HEK293T (cell line): ENCODE results near the gene RPL5.

ENCODE experiments used
- CTCF ChIA-PET: fragments of 350-600 bp; formaldehyde crosslinking; extraction: SDS; loops from one replicate; lab custom pipeline; 2021; ENCODE audit warnings: antibody characterized with exemption, inconsistent platforms; lab: Yijun Ruan, JAX
- POLR2A ChIA-PET: fragments of 350-600 bp; formaldehyde crosslinking; extraction: SDS; loops from one replicate; lab custom pipeline; 2020; ENCODE audit warnings: antibody characterized with exemption, inconsistent platforms; lab: Yijun Ruan, JAX
- DNase-seq: peaks from one replicate; pipeline ENCODE4 v3.0.0; 2012; ENCODE audit warnings: mixed read lengths; ENCODE audit errors: extremely low spot score
- ARNT ChIP-seq: fragments of 450-650 bp; IDR thresholded peaks from 2 replicates; pipeline ENCODE4 v1.6.1; 2017; ENCODE audit warnings: mild to moderate bottlenecking
- BHLHE40 ChIP-seq: fragments of 450-650 bp; IDR thresholded peaks from 2 replicates; pipeline ENCODE4 v1.6.1; 2016; ENCODE audit warnings: mild to moderate bottlenecking, moderate library complexity, borderline replicate concordance
- CTBP1 ChIP-seq: fragments of 450-650 bp; IDR thresholded peaks from 2 replicates; pipeline ENCODE4 v1.6.1; 2016; ENCODE audit warnings: borderline replicate concordance
- ELF4 ChIP-seq: fragments of 450-650 bp; IDR thresholded peaks from 2 replicates; pipeline ENCODE4 v1.6.1; 2017; ENCODE audit warnings: antibody characterized with exemption
- FOXA1 ChIP-seq: fragments of 450-650 bp; IDR thresholded peaks from 2 replicates; pipeline ENCODE4 v1.6.1; 2016; ENCODE audit warnings: mild to moderate bottlenecking
- FOXK2 ChIP-seq: fragments of 450-650 bp; IDR thresholded peaks from 2 replicates; pipeline ENCODE4 v1.6.1; 2016; ENCODE audit warnings: mild to moderate bottlenecking
- FOXM1 ChIP-seq: fragments of 450-650 bp; IDR thresholded peaks from 2 replicates; pipeline ENCODE4 v1.6.1; 2017; ENCODE audit warnings: mild to moderate bottlenecking, borderline replicate concordance
- HDGF ChIP-seq: fragments of 450-650 bp; IDR thresholded peaks from 2 replicates; pipeline ENCODE4 v1.6.1; 2017; ENCODE audit warnings: antibody characterized with exemption, borderline replicate concordance
- L3MBTL2 ChIP-seq: fragments of 450-650 bp; conservative IDR thresholded peaks from 2 replicates; pipeline ENCODE4 v1.6.1; 2016; ENCODE audit warnings: mild to moderate bottlenecking
- LEF1 ChIP-seq: fragments of 450-650 bp; IDR thresholded peaks from 2 replicates; pipeline ENCODE4 v1.6.1; 2017; ENCODE audit warnings: mild to moderate bottlenecking, borderline replicate concordance
- NFRKB ChIP-seq: fragments of 450-650 bp; IDR thresholded peaks from 2 replicates; pipeline ENCODE4 v1.6.1; 2016; ENCODE audit warnings: mild to moderate bottlenecking, moderate library complexity
- SP1 ChIP-seq: fragments of 450-650 bp; IDR thresholded peaks from 2 replicates; pipeline ENCODE4 v1.6.1; 2017
- SUZ12 ChIP-seq: fragments of 450-650 bp; IDR thresholded peaks from 2 replicates; pipeline ENCODE4 v1.6.1; 2016; ENCODE audit warnings: mild to moderate bottlenecking
- TARDBP ChIP-seq: fragments of 450-650 bp; IDR thresholded peaks from 2 replicates; pipeline ENCODE4 v1.6.1; 2016
- ZNF384 ChIP-seq: fragments of 450-650 bp; IDR thresholded peaks from 2 replicates; pipeline ENCODE4 v1.6.1; 2016
- TF ChIP-seq, protein P1 (sequence below): fragments of 450-650 bp; IDR thresholded peaks from 2 replicates; pipeline ENCODE4 v1.6.1; 2016

RPL5 gene

DNA sequence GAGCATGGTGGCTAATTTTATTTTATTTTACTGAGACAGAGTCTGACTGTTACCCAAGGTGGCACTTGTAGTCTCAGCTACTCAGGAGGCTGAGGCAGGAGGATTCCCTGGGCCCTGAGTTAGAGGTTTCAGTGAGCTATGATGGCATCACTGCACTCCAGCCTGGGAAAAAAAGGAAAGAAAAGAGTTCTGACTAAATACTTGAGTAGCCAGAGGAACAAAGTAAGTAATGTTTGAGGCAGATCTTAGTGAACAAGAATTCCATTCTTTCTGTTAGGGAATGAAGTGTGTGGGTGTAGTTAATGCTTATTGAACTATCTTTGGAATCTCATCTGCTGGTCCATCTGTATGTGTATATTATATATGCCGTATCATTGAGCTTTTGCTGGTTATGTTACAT lies 33.9 kb upstream of the RPL5 start:
- CTCF ChIA-PET, result interaction anchor here (1.3 kb wide), 1 partner anchor 49 kb away, joined by 3 read pairs; no protein-coding TSS in a partner anchor
- POLR2A ChIA-PET, result interaction anchor here (2.0 kb wide), 1 partner anchor 13 kb away, joined by 6 read pairs; the partner anchor contains the start of gene EVI5

DNA sequence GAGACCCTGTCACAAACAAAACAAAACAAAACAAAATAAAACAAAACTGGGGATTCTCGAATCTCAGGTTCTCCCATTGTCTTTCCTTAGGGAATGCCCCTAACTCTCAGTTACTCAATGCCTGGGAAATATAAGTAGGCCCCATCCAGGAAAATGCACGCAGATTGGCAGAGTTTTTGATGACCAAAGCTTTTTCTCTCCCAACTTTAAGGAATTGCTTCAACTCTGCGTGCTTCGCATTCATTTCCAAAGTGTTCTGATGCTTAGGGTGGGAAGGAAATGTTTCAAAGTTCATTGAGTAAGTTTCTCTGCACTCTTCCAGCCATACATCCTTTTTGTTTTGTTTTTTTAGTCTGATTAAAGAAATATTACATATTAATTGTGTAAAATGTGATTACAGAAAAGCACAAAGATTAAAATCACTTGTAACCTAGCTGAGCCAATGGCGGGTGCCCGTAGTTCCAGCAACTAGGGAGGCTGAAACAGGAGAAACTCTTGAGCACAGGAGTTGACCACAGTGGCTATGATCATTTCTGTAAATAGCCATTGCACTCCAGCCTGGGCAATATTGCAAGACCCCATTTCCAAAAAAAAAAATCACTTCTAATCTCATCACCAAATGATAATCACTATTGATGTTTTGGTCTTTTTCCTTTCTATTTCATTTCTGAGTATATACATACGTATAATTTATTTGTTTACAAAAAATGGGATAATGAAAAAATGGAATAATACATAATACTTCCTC lies 28.5 kb upstream of the RPL5 start:
- CTCF ChIA-PET, result no interaction called here
- POLR2A ChIA-PET, result interaction anchor here (1.6 kb wide), 1 partner anchor 18 kb away, joined by 8 read pairs; the partner anchor contains the start of gene EVI5
- TF ChIP-seq CTBP1, result no peak
- TF ChIP-seq, protein P1, sequence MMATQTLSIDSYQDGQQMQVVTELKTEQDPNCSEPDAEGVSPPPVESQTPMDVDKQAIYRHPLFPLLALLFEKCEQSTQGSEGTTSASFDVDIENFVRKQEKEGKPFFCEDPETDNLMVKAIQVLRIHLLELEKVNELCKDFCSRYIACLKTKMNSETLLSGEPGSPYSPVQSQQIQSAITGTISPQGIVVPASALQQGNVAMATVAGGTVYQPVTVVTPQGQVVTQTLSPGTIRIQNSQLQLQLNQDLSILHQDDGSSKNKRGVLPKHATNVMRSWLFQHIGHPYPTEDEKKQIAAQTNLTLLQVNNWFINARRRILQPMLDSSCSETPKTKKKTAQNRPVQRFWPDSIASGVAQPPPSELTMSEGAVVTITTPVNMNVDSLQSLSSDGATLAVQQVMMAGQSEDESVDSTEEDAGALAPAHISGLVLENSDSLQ, result no peak
- no peak for DNase-seq

More for the DNA sequence above, 33.9 kb upstream of the RPL5 start:
- no peak for DNase-seq
- TF ChIP-seq TARDBP, result no peak

DNA sequence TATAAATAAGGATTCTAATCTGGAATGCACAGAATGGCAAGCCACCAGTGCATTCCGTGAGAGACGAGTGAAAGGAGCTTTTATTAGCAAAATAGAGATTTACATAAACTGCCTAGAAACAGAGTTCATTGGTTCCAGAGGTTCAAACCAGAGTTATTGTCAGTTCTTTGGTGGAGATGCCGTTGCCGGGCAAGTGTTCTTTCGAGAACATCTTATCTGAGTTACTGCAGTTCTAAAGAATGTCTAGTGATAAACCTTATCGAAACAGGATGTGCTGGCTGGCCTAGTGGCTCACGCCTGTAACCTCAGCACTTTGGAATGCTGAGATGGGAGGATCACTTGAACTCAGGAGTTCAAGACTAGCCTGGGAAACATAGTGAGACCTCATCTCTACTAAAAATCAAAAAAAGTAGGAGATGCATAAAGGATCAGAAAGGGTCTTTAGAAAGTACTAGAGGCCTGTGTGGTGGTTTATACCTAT lies 27.1 kb upstream of the RPL5 start:
- CTCF ChIA-PET, result interaction anchor here (0.6 kb wide), 1 partner anchor 659 kb away, joined by 3 read pairs; no protein-coding TSS in a partner anchor
- peak; percentile 81 for DNase-seq
- POLR2A ChIA-PET, result interaction anchor here (0.7 to 1.6 kb wide), 5 partner anchors 10 to 915 kb away, joined by 3 to 8 read pairs (median 3); partner anchors contain the start of genes EVI5 and RPL5
- TF ChIP-seq ARNT (no peak), ZNF384 (no peak), LEF1 (no peak), TARDBP (no peak), ELF4 (no peak), L3MBTL2 (no peak), SP1 (no peak), FOXK2 (no peak)

DNA sequence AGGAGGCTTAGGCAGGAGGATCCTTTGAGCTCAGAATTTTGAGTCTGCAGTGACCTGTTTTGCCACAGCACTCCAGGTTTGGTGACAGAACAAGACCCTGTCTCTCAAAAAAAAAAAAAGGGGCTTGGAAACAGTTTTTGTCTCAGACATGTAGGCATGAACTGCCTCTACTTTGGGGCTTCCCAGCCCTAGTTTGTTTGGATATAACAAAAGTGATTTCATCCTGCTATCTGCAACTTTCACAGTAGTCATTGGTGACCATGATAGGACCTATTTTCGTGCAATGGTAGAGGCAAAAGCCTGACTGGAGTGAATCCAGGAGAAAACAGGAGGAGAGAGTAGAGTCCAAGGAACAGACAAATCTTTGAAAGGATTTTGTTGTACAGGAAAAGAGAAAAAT lies 26.6 kb upstream of the RPL5 start:
- POLR2A ChIA-PET, result interaction anchor here (0.7 to 1.6 kb wide), 5 partner anchors 10 to 916 kb away, joined by 3 to 8 read pairs (median 3); partner anchors contain the start of genes EVI5 and RPL5
- TF ChIP-seq ELF4 (no peak), FOXA1 (no peak), NFRKB (no peak), FOXM1 (no peak), ZNF384 (no peak), HDGF (no peak), BHLHE40 (no peak), CTBP1 (no peak), LEF1 (no peak), SUZ12 (no peak), ARNT (no peak), TARDBP (no peak), FOXK2 (no peak), L3MBTL2 (no peak), SP1 (no peak)
- TF ChIP-seq, protein P1, result no peak
- CTCF ChIA-PET, result no interaction called here
- DNase-seq, result no peak

DNA sequence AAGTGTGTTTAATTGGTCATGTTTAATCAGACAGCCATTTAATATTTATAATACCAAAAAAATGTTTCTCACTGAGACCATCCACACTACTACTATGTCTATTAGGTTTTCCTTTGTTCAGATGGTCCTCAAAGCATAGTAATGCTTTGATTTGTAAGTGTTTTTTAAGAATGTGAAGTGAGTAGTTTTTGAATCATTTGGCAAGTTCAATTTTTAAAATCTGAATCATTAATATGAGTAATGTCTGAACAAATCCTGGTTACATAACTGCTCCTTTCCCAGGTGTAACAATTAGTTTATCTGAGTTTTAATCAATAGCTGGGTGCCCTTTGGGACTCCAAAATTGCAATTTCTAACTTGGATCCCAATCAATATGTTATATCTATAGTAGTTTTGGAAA lies 23.5 kb upstream of the RPL5 start:
- CTCF ChIA-PET, result interaction anchor here (0.7 kb wide), 1 partner anchor 59 kb away, joined by 3 read pairs; no protein-coding TSS in a partner anchor
- DNase-seq, result no peak
- TF ChIP-seq FOXK2 (no peak), NFRKB (no peak), SUZ12 (no peak), ARNT (no peak), ZNF384 (no peak), L3MBTL2 (no peak), FOXM1 (no peak), CTBP1 (no peak), BHLHE40 (no peak), HDGF (no peak), LEF1 (no peak), FOXA1 (no peak), TARDBP (no peak)
- POLR2A ChIA-PET, result no interaction called here

DNA sequence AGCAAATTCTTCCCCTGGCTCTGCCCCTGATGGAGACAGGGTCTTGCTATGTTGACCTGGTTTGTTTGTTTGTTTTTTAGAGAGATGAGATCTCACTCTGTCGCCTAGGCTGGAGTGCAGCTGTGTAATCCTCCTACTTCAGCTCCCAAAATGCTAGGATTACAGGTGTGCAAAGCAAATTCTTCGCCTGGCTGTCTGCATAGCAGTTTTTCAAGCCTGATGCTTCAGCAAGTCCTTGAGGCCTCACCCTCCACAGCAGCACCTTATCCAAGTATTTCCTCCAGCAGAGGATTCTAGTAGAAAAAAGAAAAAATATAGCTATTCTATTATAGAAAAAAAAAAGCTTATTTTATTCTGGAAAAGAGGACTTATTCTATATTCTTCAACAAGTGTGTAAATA lies 15.1 kb upstream of the RPL5 start:
- POLR2A ChIA-PET, result interaction anchor here (1.1 kb wide), 1 partner anchor 31 kb away, joined by 3 read pairs; the partner anchor contains the start of gene EVI5
- DNase-seq, result no peak
- CTCF ChIA-PET, result interaction anchor here (0.6 to 3.8 kb wide), 3 partner anchors 15 to 885 kb away, joined by 3 to 25 read pairs (median 6); partner anchors contain the start of gene RPL5
- no peak for TF ChIP-seq L3MBTL2
- TF ChIP-seq ARNT, result no peak
- TF ChIP-seq SP1, result no peak
- no peak for TF ChIP-seq HDGF
- TF ChIP-seq ZNF384, result no peak
- TF ChIP-seq, protein P1, result no peak
- no peak for TF ChIP-seq TARDBP
- TF ChIP-seq FOXA1, result no peak
